ENCODE data around the gene CHCHD3.

CHCHD3 gene

DNA sequence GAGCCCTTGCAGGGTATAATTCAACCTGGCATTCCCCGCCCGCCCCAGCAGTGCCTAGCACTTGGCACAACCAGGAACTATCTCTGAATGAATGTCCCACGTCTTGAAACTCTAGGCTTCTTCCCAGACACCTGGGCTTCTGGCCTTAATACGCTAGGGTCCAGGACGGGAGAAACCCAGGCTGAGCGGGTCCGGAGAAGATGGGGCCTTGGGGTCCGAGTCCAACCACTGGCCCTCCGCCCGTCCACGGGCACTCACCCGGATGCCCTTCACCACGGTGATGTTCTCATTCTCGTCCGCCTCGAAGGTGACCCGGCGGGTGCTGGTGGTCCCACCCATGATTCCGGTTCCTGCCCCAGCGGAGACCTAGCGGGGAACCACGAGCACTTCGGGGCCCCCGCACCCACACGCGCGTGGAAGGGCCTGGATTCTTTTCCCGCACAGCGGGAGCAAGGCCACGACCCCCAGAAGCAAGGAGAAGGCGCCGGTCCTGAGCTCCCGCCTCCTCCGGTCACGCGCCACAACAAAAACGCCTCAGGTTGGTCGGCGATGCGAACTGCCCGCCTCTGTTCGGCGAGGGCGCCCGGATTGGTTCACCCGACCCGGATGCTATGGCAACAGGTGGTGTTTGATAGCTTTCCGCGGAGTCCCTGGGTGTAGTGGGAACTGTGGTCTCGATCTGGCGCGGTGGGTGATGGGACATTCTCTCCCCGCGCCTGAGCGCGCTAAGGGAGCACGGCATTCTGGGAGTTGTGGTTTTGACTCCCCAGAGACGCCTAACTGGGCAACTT is at the start of gene CHCHD3:
Gene CHCHD3 (minus strand): TSS at position 492 of the 791 bp plus-strand sequence. CDS start 153 bp downstream, at position 339.
- peak; percentile 86 for DNase-seq

DNA sequence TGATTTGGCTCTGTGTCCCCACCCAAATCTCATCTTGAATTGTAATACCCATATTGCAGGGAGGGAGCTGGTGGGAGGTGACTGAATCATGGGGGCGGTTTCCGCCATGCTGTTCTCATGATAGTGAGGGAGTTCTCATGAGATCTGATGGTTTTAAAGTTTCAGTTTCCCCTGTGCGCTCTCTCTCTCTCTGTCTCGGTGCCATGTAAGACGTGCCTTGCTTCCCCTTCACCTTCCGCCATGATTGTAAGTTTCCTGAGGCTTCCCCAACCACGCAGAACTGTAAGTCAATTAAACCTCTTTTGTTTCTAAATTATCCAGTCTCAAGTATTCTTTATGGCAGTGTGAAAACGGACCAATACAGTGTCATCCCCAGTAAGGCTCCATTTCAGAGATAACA is 48.3 kb upstream of the CHCHD3 start:
- DNase-seq, result no peak

DNA sequence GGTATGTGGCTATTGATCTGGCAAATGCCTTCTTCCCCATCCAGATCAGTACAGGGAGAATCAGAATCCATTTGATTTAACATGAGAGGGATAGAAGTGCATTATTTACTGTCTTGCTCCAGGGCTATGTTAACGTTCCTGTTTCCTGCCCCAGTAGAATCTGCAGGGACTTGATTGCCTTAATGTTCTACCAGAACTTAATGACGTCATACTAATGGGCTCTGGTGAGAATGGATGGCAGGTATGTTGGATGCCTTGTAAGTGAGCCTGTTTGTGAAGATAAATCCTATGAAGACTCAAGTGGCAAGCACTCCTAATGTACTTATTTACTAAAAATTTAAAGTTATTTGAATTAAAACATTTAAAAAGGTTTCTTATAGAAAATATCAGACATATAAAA is 44.5 kb upstream of the CHCHD3 start:
- no peak for DNase-seq

DNA sequence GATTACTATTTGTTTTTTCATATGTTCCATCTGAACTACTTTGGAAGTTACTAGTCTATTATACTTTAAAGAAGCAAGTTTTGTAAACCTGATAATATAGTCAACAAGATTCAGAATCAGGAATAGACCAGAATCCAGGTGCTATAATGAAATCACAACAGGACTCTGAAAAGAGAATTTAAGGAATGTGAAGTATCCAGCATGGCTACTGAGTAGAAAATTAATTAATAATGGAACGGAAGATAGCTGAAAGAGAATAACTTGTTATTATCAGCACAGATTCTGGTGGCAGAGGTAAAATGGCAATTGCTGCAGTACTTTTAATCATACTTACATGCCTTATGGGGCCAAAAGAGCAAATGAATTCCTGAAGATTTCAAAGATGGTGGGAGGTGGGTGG is 43.1 kb upstream of the CHCHD3 start:
- no peak for DNase-seq

DNA sequence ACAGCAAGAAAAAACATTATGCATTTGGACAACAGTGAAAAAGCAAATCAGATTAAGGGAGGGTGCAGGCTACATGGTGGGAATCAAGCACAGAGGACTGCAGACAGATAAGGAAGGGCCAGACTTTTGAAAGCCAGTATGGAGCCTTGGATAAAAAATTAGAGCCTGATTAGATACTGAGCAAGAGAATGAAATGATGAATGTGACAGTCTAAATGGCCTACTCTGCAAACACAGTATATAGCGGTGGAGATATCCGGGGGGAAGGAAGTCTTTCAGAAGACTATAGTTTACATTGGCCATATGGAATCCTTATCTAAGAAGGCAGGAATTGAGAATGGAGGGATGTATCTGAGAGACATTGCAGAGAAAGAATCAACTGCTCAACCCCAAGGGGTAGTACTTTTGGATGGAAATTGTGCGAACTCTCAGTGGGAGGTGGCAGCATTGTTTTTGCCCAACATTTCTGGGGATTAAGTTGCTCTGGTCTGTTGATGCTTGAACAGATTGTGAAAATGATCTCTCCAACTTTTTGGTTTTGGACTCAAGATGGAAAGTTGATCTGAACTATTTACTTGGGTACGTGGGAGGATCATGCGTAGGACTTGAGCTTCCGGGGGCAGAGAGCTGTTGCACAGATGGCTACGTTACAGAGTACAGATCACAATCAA is 39.4 kb upstream of the CHCHD3 start:
- DNase-seq, result no peak

DNA sequence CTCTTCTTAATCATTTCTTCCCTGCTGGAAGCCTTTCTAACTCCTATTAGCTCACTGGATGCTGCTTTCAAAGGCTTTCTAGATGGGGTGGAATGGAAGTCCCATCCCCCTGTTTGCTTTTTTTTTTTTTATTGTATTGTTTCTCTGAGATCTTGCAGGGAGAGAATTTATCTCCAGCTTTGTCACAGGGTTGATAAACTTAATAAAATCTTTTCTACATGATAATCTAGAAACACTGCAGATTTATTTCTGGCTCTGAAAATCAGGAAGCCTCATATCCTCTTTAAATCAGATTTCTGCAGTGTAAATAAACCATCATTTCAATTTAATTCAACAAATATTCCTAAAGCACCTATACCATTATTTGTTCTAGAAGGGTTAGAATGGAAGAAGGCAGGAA is 37.2 kb upstream of the CHCHD3 start:
- no peak for DNase-seq

DNA sequence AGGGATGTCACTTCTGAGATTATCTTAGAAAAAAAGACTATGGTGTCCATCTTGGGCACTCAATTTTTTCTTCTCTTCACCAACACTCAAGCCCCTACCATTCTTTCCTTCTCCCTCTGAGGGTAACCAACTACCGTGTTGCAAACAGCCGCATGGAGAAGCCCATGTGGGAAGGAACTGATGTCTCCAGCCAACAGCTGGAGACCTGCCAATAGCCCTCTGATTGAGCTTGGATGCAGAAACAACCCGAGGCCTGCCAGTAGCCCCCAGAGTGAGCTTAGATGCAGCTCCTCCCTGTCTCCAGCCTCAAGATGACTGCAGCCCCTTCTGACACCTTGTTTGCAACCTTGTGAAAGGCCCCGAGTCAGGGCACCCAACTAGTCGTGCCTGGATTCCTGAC is 36.4 kb upstream of the CHCHD3 start:
- DNase-seq, result no peak

DNA sequence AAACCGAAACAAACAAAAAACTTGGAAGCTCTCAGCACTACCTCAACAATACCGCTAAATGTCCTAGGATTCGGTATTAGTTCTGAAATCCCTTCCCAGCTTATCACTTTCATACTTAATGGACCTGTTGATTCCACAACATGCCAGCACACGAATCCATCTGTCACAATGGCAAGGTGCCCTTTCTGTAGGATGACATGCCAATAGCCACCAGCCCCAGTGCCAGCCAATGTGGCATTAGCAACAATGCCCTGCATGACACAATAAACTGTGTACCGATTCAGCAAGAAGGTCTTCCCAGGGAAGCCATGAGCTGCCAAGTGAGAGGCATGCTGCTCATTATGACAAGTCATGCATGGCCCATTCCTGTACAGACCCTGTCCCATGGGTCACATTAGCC is 35.6 kb upstream of the CHCHD3 start:
- DNase-seq, result no peak

DNA sequence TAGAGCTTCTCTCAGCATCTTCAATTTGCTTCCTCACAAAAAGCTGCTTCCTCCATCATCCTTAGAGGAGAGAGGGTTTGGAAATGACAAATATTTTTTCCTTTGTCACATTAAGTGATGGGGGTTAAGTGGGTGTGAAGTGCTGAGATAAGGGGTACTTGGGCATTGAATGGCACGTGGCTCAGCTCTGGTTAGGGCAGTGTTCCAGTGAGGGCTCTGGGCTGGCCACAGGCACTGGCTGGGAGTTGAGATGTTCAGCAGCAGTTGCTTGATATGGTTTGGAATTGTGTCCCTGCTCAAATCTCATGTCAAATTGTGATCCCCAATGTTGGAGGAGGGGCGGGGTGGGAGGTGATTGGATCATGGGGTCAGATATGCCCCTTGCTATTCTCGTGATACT is 33.7 kb upstream of the CHCHD3 start:
- no peak for DNase-seq

DNA sequence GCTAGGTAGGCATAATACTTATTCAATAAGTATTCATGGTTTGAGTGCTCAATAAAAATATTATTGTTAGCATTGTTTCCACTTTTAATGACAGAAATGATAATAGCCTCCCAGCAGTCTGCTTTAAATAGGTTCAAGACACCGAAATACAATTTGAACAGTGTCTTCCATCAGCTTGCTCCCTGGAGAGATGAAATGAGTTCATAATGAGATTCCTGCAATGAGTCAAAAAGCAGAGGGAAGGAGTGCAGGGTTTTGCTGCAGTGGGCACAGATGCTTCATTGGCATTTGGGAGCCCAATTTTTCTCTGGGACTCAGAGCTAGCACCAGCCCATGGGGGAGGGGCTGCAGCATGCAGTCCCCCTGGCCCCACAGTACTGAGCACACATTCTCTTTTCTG is 32.6 kb upstream of the CHCHD3 start:
- DNase-seq, result no peak

DNA sequence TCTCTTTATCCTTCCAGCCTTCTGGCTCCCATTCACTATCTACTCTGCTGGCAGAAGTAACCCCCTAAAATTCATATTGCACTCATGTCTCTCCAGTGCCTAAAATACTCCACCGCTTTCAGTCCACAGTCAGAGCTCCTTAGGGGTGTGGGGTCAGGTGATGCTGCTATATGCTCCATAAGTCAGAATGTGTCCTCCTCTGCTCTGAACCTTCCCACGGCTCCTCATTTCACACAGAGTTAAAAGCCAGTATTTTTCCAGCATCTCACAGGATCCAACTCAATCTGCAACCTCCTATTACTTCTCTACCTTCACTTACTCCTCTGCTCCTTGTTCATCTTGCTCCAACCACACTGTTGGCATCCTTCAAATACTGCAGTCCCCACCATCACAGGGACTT is 31.1 kb upstream of the CHCHD3 start:
- no peak for DNase-seq

DNA sequence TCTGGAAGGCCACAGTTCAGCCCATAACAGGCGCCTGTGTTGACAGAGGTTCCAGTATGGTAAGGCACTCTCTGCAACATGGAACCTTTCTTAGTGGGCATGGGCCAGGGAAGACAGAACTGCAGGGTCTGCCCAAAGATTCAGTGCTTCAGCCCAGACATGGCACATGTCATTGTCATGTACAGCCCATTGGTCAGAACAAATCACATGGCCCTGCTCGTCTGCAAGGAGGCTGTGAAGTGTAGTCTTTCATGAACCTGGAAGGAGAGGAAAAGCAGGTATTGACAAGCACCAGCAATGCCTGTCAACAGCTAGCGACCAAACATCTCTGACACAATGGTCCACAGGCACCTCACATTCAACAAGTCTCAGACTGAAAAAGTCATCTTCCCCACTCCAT is 30.4 kb upstream of the CHCHD3 start:
- DNase-seq, result no peak

DNA sequence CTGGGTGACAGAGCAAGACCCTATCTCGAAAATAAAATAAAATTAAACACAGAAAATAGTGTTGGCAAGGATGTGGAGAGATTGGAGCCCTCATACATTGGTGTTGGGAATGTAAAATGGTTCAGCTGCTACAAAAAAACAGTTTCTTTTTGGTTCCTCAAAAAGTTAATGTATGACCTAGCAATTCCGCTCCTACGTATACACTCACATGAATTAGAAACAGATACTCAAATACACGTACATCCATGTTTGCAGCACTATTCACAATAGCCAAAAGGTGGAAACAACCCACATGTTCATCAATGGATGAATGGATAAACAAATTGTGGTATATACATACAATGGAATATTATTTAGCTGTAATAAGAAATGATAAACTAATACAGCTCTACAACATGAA is 28.4 kb upstream of the CHCHD3 start:
- no peak for DNase-seq

DNA sequence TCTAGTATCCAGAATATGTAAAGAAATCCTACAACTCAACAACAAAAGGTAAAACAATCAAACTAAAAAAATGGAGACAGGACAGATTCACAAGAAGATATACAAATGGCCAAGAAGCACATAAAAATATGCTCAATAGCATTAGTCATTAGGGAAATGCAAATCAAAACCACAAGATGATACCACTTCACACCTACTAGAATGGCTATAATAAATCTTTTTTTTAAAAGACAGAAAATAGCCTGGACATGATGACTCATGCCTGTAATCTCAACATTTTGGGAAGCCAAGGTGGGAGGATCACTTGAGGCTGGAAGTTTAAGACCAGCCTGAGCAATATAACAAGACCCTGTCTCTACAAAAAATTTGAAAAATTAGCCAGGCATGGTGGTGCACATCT is 27.9 kb upstream of the CHCHD3 start:
- no peak for DNase-seq

DNA sequence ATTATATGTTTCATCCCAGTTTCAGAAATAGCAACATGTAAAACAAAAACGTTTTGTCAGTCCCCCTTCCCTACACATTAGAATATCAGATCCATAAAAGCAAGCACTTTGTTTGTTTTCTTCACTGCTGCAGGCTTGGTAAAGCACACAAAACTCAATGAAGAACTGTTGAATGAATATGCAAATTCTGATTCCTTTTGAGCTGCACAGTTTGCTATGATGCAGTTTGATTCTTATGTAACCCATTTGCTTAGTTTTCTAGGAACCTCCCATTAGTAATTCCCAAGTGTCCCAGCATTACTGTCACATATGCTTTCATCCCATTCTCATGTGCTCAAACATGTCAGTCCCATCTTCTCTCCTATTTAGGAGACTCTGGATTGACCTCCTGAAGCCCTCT is 26.1 kb upstream of the CHCHD3 start:
- no peak for DNase-seq

DNA sequence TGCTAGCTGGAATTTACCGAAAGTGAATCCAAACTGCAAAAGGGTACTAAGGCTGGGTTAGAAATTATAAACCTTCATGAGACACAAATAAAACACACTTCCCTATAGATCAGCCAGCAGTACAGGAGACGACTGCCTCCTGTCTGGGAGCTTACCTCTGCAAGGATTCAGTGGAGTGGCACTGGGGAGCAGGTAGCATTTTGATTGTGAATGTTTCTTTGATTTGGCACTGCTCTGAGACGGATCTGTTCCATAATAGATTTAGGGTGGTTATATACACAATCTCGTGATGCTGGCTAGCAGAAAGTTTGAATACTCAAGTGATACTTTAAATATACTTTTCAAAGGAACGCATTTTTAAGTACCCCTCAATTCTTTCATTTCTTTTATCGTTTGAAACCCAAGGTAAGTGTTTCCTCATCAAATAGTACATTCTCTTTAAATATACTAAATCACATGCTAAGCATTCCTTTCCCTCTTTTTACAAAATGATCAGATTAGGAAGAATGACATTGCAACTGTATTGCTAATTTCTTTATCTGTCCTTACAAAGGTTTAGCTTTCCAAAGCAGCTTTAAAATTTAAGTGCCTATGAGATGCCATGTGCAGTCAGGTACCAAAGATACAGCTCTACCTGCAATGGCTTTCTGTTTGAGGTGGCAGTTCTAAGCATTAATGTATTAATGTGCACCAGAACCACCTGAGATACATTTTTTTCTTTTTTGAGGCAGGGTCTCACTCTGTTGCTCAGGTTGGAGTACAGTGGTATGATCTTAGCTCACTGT is 20.6 kb upstream of the CHCHD3 start:
- no peak for DNase-seq

DNA sequence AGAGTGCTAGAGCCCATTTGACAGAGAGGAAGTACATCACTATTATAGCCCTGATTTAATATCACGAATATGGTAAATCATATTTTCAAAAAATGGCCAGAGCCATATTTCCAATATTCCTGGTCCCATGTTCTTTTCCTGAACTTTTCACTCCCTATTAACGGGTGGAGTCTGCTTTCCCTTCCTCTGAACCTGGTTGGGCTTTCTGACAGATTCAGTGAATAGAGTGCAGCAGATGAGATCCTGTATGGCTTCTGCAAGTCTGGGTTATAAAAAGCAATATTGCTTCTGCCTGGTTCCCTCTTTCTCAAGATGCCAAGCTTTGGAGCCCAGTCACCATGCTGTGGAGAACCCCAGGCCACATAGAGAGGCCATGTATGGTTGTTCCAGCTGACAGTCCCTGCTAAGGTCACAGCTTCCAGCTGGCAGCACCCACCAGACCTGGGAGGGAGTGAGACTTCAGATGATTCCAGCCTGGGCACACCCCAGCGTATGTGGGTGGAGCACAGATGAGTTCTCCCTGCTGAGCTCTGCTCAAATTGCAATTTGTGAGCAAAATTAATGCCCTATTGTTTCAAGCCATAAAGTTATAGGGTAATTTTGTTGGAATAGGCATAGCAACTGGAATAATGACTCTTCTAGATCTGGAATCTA is 17.9 kb upstream of the CHCHD3 start:
- DNase-seq, result no peak

DNA sequence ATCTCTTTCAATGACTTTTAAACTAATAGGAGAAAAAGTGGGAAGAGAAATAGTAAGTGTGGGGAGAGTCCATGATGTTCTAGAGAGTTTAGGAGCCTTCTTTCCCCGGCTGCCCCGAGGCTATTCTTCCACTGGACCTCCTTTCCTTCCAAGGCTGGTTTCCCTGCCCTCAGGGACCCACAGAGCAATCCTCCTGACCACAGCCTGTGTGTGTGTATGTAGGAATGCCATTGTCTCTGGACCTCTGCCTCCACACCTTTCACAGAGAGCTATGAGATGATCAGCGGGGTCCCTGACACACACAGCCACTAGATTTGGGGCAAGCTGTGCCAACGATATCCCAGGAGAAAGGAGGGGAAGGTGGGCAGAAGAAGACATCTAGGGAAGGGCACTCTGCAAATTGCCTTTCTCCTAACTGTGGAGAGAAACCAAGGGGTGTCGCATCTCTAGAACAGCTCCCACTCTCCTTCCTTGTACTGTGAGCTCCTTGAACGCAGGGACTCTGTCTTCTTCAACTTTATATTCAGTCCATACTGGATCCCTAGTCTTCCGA is 13.3 kb upstream of the CHCHD3 start:
- no peak for DNase-seq

DNA sequence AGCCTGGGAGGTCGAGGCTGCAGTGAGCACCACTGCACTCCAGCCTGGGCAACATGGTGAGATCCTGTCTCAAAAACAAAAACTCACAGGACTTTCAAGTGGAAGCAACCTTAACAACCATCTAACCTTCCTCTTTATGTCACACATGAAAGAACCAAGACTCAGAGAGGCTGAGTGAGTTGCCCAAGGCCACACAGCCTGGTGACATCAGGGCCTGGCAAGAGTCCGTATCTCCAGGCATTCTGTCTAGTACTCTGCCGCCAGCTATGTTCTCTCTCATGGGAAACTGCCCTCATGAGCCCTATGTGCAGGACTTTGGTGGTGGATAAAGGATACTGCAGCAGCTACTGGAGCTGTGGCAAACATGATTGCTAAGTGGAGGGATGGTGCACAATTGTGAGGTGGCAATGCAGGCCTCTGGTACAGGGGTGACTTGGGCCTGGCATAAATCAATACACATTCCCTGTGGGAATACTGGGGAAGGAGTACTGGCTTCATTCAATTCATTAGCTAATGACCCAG is 10.1 kb upstream of the CHCHD3 start:
- no peak for DNase-seq

DNA sequence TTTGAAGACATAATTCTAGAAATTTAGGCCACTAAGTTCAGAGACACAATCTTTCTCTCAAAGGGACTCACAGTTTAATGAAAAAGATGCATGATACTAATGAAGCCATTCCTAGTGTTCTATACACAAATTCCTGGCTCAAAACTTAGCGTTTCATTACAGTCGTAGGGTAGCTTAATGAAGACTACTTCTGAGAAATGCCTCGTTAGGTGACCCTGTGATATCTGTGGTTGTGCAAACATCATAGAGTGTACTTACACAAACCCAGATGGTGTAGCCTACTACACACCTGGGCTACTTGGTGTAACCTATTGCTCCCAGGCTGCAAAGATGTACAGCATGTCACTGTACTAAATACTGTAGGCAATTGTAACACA is 488 bp upstream of the CHCHD3 start:
- no peak for DNase-seq

DNA sequence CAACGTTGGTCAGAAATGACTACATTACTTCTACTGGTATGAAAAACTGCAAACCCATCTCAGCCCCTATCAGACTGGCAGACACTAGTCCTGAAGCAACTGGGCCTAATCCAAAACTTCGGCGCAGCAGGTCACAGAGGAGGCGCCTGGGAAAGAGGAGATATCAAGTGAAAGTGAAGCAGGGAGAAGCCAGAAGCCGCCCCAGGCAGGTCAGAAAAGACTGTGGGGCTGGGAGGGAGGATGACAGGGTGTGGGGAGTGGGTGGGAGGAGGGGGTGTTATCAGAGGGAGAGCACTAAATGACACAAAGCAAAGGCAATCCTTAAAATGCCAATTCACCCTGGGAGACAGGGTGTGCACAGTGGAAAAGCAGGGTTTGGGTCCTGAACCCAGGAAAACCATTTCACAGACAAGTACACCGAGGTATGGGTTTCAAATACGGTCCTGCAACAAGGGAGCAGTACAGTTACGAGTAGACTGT is 731 bp downstream of the CHCHD3 start:
- no peak for DNase-seq

DNA sequence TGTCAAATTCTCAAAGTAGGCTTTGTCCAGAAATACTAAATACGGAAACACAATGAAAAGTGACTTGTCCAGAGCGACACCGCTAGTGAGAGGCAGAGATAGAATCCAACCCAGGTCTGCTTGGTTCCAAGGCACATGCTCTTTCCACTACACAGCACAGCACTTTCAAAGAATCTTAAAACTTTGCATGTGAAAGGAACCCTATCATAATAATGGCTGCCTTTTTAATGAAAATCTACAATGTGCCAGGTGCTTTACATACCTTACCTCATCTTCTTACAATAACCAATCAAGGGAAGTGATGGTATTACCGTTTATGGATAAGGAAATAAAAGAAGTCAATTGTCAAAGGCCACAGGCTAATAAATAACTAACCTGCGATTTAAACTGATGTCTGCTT is 2.6 kb downstream of the CHCHD3 start:
- no peak for DNase-seq

DNA sequence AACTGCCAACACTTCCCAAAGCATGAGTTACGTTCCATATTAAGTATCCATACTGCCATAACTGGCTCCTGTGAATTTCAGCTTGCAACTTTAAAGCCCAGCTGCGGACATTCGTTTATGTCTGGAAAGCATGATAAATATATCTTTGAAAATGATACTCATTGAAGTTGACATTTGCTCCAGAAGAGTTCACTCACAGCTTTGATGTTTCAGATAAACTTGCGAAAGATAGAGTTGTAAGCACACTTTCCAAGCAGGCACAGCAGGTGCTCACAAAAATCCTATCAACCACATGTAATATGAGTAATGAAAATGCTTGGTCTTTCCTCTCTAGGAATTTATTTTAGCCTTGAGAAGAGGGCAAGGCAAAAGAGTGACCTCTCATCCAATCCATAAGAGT is 4.5 kb downstream of the CHCHD3 start:
- DNase-seq, result no peak

All from SIG-M5 (cell line).